22Rv1 (cell line): ENCODE measurements around the gene CDH16.

Source experiments
- H3K27ac ChIP-seq: fragments of 450-650 bp; 2 replicates; pipeline ENCODE4 v1.5.1; 2017
- CTCF ChIP-seq: fragments of 450-650 bp; IDR thresholded peaks from 2 replicates; pipeline ENCODE4 v1.5.1; 2017; ENCODE audit warnings: mild to moderate bottlenecking
- ZFX ChIP-seq: fragments of 450-650 bp; IDR thresholded peaks from 2 replicates; pipeline ENCODE4 v1.6.1; 2017; ENCODE audit warnings: antibody characterized with exemption, borderline replicate concordance

Gene CDH16

GRCh38 chr16:66906916-66907836 is 11.5 kb downstream of the CDH16 start:
- TF ChIP-seq CTCF (no peak), ZFX (no peak)
- no peak overlapping the region for H3K27ac ChIP-seq

- no peak overlapping the region for H3K27ac ChIP-seq
- TF ChIP-seq CTCF (no peak), ZFX (no peak)
Measured at GRCh38 chr16:66905633-66906539, 12.8 kb downstream of the CDH16 start.

GRCh38 chr16:66904846-66905632 is 13.6 kb downstream of the CDH16 start:
- TF ChIP-seq CTCF (no peak), ZFX (no peak)
- H3K27ac ChIP-seq: no peak overlapping the region

- H3K27ac ChIP-seq: no peak overlapping the region
- TF ChIP-seq CTCF: no peak
Measured at GRCh38 chr16:66904428-66904845, 14.2 kb downstream of the CDH16 start.

- no peak overlapping the region for H3K27ac ChIP-seq
- TF ChIP-seq CTCF (no peak), ZFX (no peak)
Measured at GRCh38 chr16:66903544-66904427, 14.9 kb downstream of the CDH16 start.
